Sigmoid colon (tissue), 3 donors: ENCODE results near the gene ZNF638.

ENCODE experiments used
- CTCF ChIP-seq, 4 experiments: fragments of 450-650 bp in 3 of 4; fragments of 200-600 bp in 1 of 4; IDR thresholded peaks; one replicate each; pipeline ENCODE4 v1.5.1; 2016 to 2019; ENCODE audit warnings: antibody characterized with exemption in 4 of 4, mild to moderate bottlenecking in 3 of 4, moderate library complexity in 2 of 4
- POLR2A ChIP-seq, 2 donors: fragments of 450-650 bp; IDR thresholded peaks; one replicate each; pipeline ENCODE4 v1.6.1; 2016; ENCODE audit warnings: antibody characterized with exemption in 2 of 2, mild to moderate bottlenecking in 2 of 2, moderate library complexity in 2 of 2

GRCh38 chr2:71474116-71474743, 142.6 kb downstream of the ZNF638 start:
- TF ChIP-seq CTCF (IDR thresholded peaks at IDR 0.05) (no peak), POLR2A (IDR thresholded peaks at IDR 0.05) (no peak)
